ENCODE measurements around the gene OPRD1.

- TF ChIP-seq CTCF (tag by site-specific recombination; IDR thresholded peaks at IDR 0.05), result no peak
- no peak for TF ChIP-seq REST (tag by site-specific recombination; IDR thresholded peaks at IDR 0.05)
- TF ChIP-seq GFI1B (tag by site-specific recombination; IDR thresholded peaks at IDR 0.05), result no peak
- no peak for TF ChIP-seq SP2 (tag by site-specific recombination; IDR thresholded peaks at IDR 0.05)
- TF ChIP-seq MZF1 (tag by site-specific recombination; IDR thresholded peaks at IDR 0.05; ENCODE audit: borderline replicate concordance), result no peak
- no peak for TF ChIP-seq ZNF747 (tag by site-specific recombination; IDR thresholded peaks at IDR 0.05)
- TF ChIP-seq SCRT1 (tag by site-specific recombination; IDR thresholded peaks at IDR 0.05; ENCODE audit: borderline replicate concordance), result no peak
- no peak for TF ChIP-seq ZNF311 (tag by site-specific recombination; IDR thresholded peaks at IDR 0.05; ENCODE audit: borderline replicate concordance)
- no peak for TF ChIP-seq ZNF26 (tag by site-specific recombination; IDR thresholded peaks at IDR 0.05)
- no peak for TF ChIP-seq ZNF645 (tag by site-specific recombination; IDR thresholded peaks at IDR 0.05)
- no peak for TF ChIP-seq ZNF837 (tag by site-specific recombination; IDR thresholded peaks at IDR 0.05)
- no peak for TF ChIP-seq ZNF280D (tag by site-specific recombination; IDR thresholded peaks at IDR 0.05)
Observed at GRCh38 chr1:28865997-28866650, 54.2 kb downstream of the OPRD1 start.

Data from HEK293 (cell line).